Caki2 (cell line): Measurements from ENCODE around the gene INKA2. TPM values are rescaled to one million over a fixed set of nuclear protein-coding genes. Genes with fewer than 3 reads are reported as not detected.
"Not testable (repeated sequence)": the region's sequence is repeated elsewhere in the genome, so short reads cannot be mapped to it uniquely, and the experiment has no call there.

Experiments
- DNase-seq: peaks from one replicate; pipeline ENCODE4 v3.0.0-alpha.2; 2015; ENCODE audit warnings: low read depth
- in situ Hi-C: cut with HindIII; loops from 2 replicates; pipeline ENCODE4 v1.10.0; 2016; ENCODE audit warnings: low sequenced_read_pairs, low pct_unique_long_range_greater_than_20kb, mixed read lengths
- total RNA-seq: library from RNA; depleted of rRNA; stranded (reverse); fragments of >200 nt; shearing (Covaris generic); gene quantifications from 2 replicates; pipeline ENCODE4 v1.2.3, GENCODE V29; 2014; ENCODE audit warnings: low replicate concordance

INKA2 gene
- total RNA-seq, 1 experiment from 2014 or later, result not detected

- DNase-seq, result peak; percentile 95
- in situ Hi-C loops, result no loop called here
Observed at GRCh38 chr1:111755331-111756123, 16.3 kb upstream of the INKA2 start, which contains the start of gene DDX20. Gene DDX20 (plus strand): TSS chr1:111755901. CDS start chr1:111755925, 24 bp downstream.

- no peak for DNase-seq
- in situ Hi-C loops, result no loop called here
Observed at GRCh38 chr1:111754984-111755330, 15.8 kb upstream of the INKA2 start.

- in situ Hi-C loops, result no loop called here
- DNase-seq, result no peak
Observed at GRCh38 chr1:111751906-111752575, 12.8 kb upstream of the INKA2 start.

- DNase-seq, result no peak
- in situ Hi-C loops, result no loop called here
Observed at GRCh38 chr1:111750856-111751255, 11.7 kb upstream of the INKA2 start.

- in situ Hi-C loops, result no loop called here
- no peak for DNase-seq
Observed at GRCh38 chr1:111749628-111750027, 10.4 kb upstream of the INKA2 start.

- in situ Hi-C loops, result no loop called here
- no peak for DNase-seq
Observed at GRCh38 chr1:111747947-111748346, 8.8 kb upstream of the INKA2 start.

- in situ Hi-C loops, result no loop called here
- peak; percentile 22 for DNase-seq
Observed at GRCh38 chr1:111747282-111747734, 8.1 kb upstream of the INKA2 start.

- in situ Hi-C loops, result no loop called here
- DNase-seq, result no peak
Observed at GRCh38 chr1:111746614-111746999, 7.4 kb upstream of the INKA2 start.

GRCh38 chr1:111745675-111746613, 6.7 kb upstream of the INKA2 start:
- DNase-seq, result no peak
- in situ Hi-C loops, result no loop called here

GRCh38 chr1:111743679-111744101, 4.5 kb upstream of the INKA2 start:
- in situ Hi-C loops, result no loop called here
- no peak for DNase-seq

- DNase-seq, result no peak
- in situ Hi-C loops, result no loop called here
Observed at GRCh38 chr1:111742938-111743549, 3.8 kb upstream of the INKA2 start.

GRCh38 chr1:111742292-111742691, 3.1 kb upstream of the INKA2 start:
- in situ Hi-C loops, result not testable (repeated sequence)

GRCh38 chr1:111739925-111740765, 950 bp upstream of the INKA2 start:
- peak; percentile 27 for DNase-seq
- in situ Hi-C loops, result no loop called here

More at GRCh38 chr1:111742292-111742691, 3.1 kb upstream of the INKA2 start:
- DNase-seq, result not testable (repeated sequence)

- DNase-seq, result peak; percentile 77
- in situ Hi-C loops, result no loop called here
Observed at GRCh38 chr1:111738436-111739193, 580 bp downstream of the INKA2 start.

- in situ Hi-C loops, result no loop called here
- DNase-seq, result no peak
Observed at GRCh38 chr1:111738133-111738435, 1.1 kb downstream of the INKA2 start.

GRCh38 chr1:111737216-111738132, 1.7 kb downstream of the INKA2 start:
- DNase-seq, result no peak
- in situ Hi-C loops, result no loop called here
